ENCODE measurements around the gene MOV10L1.

- TF ChIP-seq POLR2A (IDR thresholded peaks at IDR 0.05; ENCODE audit: low read depth) = no peak
- TF ChIP-seq CTCF (IDR thresholded peaks at IDR 0.05) = no peak
Measured at GRCh38 chr22:50048061-50048765, 41.6 kb upstream of the MOV10L1 start.

Data from esophagus muscularis mucosa (tissue), 3 donors.